ENCODE measurements around the gene BNC2. TPM values are rescaled to one million over a fixed set of nuclear protein-coding genes. Genes with fewer than 3 reads are reported as not detected.

BNC2 gene
- total RNA-seq, 1 donor from 2014 or later, result 19.3 TPM

DNA sequence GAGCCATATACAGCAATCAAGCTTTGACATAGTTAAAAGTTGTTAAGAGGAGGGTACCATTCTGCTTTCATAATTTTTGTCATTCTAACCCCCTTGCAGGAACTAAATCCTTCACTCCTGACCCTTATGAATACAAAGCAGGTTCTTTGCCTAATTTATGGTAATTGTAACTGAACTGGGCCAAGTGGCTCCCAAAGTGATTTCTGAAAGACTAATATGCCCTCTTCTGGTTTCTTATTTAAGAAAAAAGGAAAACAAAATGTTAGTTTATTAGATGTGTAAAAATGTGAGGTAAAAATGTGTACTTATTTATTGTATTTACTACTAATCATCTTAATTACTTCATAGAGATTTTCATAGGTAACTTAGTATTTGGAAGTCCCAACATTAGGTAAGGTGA is 268.5 kb downstream of the BNC2 start:
- no peak for DNase-seq (ENCODE audit: low spot score)

DNA sequence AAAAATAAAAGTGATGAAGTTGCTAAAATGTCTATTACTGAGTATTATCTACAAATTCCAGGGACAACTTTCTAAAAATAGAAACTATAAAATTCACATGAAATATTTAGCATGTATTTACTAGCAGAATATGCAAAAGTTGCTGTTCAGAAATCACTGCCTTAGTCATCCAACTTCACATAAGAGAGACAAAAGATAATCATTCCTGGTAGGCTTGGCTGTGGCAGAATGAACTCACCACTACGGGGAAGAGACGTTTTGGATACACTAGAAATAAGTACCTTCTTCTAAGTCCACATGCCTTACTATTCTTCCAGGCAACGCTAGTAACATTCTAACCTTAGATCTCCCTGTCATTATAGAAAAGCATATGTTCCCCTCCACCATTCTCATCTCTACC is 272.2 kb downstream of the BNC2 start:
- DNase-seq (ENCODE audit: low spot score), result peak; percentile 66

DNA sequence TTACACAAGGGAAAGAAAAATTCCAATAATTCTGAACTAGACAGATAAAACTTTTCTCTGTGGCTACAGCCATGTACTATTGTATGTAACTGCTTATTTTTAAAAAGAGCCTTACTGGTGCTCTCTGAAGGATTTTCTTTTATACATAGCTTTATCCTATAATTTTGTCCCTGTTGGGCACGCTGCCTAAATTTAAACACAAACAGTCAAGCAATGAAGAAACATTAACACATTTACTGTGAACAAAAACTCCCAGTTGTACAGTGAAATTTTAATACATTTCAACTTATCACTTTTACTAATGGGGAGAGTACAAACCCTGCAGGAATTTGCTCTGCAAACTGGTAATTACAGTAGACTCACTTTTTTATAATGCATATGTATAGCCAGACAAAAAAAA is 273.3 kb downstream of the BNC2 start:
- DNase-seq (ENCODE audit: low spot score), result peak; percentile 40

DNA sequence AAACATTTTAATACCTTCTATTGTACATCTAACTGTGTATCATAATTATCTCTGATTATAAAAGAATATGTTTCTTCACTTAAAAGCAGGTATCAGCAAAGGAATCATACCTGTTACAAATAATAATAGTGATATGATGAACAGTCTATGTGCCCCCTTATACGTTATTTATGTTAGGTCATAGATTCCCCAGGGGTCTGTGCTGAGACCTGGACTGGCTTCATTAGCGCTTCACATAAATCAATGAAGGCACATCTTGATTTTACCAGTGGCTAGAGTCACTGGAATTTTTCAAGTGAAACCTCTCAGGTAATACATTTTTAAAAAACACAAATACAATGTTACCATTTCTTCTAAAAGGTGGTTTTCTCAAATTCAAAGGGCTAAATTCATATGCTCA is 275.2 kb downstream of the BNC2 start:
- DNase-seq (ENCODE audit: low spot score), result no peak

DNA sequence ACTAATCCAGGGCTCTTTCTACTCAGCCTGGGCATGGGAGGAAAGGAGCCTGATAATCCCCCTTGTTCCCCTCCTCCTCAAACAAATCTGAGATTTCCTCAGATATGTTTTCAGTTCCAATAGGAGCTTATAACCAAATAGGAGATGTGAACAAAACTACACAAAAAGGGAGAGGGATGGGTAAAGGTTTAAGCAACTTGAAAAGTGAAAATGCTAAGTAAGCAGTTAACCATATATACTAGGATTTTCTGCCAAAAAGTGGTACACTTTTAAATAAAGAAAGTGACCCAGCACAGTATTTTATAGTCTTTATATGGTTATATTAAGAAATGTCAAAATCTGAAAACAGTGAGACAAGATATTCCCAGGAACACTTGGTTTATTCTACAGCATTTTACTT is 275.7 kb downstream of the BNC2 start:
- DNase-seq (ENCODE audit: low spot score), result peak; percentile 42

DNA sequence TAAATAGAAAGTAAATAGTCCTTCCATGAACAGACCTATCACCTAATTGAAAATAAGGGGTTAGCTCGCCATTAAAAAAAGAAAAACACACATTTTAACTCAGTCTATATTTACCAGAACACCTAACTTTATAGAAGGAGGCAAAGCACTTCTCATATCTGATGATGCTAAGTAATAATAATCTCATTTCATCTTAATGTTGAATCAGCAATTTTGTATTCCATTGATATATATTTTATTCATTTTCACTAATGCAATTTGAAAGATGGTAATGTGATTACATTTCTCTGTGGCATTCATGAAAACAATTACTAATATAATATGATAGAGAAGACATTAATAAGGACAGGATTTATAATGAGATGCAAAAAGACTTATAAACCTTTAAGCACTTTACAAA is 276.7 kb downstream of the BNC2 start:
- no peak for DNase-seq (ENCODE audit: low spot score)

DNA sequence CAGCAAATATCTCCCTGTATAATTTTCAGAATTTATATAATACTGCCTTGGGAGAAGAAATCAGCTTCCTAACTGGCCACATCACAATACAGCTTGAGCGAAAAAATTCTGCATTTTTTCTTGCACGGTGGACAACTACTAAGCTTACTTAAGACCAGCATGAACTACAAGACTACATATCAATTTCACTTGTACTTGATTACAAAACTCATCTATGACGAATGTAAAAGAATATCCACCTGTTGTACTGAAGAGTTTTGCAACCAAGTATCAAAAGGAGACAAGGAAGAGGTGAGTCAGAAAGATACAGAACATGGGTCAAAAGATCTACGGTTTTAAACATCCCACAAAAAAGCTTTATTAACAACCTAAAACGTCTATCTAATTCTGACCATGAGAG is 279.4 kb downstream of the BNC2 start:
- DNase-seq (ENCODE audit: low spot score), result no peak

DNA sequence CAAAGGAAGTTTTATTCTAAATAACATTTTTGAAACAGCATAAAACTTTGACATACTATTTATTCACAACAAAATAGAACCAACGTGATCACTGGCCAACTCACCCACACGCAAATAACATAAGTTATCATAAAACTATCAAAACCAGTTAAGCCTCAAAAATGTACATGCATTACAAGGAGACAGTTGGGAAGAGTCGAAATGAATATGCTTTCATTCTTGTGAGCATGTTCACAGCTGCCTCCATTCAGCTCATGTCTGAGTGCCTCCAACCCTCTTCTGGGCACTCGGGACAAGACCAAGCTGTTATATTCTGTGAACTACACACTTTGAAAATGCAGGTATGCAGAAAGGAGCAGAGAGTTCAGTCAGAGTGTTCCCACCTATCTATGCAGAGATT is 284.9 kb downstream of the BNC2 start:
- peak; percentile 55 for DNase-seq (ENCODE audit: low spot score)

DNA sequence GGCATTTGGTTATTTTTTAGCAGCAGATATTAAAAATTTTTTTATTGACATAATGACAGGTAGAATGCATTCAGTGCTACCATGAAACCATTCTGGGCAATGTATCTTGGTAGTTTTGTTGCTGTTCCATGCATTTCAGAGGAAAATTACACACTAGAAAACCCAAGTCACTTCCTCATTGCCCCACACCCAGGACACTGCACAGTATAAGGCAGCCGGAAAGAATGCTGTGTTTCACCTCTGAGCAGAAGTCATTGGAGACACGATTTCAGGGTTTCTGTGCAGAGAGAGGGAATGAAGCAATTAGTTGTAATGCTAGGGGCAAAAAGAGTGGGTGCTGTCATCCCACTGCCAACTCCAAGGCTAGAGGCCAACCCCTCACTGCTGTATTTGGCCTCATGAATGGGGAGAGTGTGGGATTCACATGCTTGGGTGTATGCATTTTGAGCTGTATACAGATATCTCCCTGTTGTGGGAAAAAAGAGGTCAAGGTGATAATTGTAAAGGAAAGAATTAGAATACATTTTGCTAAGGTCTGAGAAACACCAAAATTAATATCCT is 290.5 kb downstream of the BNC2 start:
- no peak for DNase-seq (ENCODE audit: low spot score)

DNA sequence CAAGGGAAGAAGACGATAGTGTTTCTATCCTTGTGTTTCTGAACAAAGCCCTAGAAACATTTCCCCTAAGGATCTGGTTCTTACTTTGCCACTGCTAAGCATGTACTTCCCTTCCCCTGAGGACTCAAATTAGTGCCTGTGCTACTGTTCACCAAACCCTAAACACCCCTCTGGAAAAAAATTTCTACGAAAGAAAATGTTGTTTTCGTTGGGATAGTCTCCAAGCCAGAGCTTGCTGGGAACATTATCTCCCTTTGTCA is 294.6 kb downstream of the BNC2 start:
- DNase-seq (ENCODE audit: low spot score), result no peak

DNA sequence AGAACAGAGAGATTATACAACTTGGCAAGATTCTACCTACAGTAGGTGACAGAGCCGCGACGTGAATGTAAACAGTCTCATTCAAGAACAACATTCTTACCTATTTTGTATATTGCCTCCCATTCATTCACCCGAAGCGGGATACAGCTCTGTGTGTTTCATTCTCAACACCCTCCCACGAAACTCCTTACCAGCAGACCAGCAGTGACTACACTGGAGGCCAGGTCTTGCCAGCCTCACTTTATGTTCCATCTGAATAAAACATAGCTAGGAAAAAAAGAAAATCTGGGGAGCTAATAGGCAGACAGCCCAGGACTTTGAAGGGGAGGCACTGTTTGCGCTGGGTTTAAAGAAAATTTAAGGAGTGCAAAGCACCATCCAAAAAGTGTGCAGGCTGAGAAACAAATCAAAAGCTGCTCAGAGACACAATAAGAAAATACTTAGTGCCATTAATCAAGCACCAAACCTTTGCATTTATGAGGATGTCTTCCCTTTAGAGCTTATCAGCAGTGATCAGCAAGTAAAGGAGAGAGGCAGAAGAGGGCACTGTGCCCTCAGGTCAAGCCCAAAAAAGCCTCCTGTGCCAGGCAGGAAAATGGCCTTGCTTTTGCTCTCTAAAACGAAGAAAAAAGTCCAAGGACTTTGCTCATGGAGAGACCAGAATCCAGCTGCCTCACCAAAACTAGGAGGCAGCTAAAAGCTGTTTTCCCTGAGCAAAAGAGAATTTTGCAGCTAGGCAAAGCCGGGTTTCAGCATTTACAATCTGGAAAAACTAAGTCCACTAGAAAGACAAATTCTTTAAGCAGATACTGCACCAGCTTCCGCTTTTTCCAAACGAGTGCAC is 295.1 kb downstream of the BNC2 start:
- DNase-seq (ENCODE audit: low spot score), result peak; percentile 66

DNA sequence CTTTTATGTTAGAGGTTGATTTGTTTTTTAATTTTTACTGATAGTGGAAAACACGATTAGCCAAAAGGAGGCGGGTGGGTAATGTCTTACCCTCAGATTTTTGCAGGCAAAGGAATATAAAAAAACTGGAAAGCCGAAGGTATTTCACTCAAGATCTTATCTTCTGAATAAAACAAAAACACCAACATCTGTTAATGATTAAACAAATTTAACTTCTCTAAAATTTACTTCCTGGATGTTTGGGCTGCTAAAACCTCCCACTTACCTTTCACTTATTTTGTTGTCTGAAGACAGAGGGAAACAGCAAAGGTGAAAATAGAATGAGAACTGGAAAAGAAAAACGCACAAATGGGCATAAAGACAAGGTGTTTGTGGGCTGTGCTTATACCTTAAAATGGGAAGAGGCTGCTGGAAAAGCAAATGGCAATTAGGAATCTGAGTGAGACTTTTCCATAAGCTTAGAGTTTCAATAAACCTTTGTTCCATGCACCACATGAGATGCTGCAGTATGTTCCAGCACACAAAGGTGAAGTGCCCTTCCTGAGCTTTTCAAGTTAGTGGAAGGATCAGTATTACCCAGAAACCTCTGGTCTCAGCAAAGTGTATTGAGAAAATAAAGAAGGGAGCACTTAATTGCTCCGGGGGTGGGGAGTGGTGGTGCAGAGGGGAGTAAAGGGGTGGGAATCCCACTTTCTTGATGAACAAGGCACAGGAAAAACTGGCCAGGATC is 298.3 kb downstream of the BNC2 start:
- no peak for DNase-seq (ENCODE audit: low spot score)

DNA sequence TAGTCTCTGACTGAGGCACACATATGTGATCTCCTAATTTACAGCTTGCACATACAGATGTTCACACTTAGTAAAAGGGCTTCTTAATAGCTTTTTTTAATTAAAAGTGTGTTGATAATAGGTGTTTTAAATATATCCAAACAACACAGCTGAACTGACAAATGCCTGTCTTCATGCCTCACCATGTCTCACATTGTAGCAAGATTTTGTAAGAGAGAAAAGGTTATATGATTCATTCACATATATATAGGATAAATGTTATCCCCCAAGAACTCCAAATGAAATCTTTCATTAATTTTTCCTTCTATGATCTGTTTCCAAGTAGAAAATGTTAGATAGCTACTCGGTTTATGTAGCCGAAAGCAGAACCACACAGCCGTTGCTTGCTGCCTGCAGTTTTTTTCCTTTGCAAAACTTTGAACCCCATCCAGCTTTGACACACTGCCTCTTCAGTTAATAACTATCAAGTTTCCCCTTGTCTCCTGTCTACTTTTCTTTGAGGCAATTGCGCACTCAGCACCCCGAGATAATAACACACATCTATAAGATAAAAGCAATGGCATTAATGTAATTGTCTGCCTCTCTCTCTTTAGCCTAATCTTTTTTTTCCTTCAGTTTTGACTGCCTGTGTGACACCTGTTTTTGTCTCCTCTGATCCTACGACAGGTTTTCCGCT is 299.2 kb downstream of the BNC2 start:
- DNase-seq (ENCODE audit: low spot score), result peak; percentile 80

DNA sequence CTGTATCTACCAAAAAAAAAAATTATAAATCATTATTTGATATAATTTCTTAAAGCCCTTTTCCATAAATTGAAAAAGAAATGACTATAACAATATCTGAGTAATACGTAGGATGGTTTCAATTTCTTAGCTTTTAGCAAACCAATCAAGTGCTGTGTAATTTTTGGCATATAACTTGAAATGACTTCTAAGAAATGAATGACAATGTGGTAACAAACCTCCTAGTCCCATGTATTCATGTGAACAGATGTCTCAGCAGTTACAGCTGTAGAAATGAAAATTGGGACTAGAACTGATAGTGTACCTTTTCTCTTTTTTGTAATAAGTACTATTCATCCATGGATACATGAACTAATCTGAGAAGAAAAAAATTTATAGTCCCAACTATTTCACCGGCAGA is 307.0 kb downstream of the BNC2 start:
- DNase-seq (ENCODE audit: low spot score), result no peak

DNA sequence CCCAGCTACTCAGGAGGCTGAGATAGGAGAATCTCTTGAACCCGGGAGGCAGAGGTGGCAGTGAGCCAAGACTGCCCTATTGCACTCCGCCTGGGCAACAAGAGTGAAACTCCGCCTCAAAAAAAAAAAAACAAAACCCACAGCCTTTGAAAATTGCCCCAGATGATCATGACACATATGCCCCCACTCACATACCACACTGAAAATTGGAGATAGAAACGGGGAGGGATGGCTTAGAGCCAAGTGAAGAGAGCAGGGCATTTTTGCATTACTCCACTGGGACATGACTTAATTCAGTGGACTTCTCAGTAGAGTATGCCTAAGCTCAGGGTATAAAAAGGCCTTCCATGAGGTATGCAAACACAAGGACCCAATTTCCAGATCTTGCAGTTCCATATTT is 309.3 kb downstream of the BNC2 start:
- DNase-seq (ENCODE audit: low spot score), result no peak

DNA sequence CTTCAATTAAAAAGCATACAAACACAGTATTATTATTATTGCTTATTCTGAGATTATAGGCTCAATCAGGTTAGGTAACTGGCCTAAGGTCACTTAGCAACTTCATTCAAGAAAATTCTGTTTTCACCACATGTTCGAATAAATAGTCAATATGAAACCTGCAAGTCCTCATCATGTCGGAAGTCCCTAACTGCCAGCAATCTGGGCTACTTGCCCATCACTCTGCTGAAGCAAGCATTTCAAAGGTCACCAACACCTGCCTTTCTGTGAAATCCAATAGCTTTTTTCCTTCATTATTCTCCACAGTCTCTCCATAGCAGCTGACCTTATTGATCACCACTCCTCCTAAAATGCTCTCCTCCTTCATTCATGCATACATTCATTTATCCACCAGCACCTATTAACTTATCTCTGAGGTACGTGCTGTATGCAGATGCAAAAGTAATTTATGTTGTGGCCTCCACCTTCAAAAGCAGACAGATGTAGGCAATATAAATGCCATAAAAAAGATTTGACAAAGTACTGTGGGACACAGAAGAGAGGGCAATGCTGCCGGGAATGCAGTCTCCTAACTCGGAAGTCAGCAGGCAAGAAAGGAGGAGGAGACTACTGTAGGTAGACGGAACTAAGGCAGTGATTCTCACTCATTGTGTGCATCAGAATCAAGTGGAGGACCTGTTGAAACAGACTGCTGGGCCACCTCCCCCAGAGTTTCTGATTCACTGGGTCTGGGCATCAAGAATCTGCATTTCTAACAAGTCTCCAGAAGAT is 310.9 kb downstream of the BNC2 start:
- DNase-seq (ENCODE audit: low spot score), result no peak

DNA sequence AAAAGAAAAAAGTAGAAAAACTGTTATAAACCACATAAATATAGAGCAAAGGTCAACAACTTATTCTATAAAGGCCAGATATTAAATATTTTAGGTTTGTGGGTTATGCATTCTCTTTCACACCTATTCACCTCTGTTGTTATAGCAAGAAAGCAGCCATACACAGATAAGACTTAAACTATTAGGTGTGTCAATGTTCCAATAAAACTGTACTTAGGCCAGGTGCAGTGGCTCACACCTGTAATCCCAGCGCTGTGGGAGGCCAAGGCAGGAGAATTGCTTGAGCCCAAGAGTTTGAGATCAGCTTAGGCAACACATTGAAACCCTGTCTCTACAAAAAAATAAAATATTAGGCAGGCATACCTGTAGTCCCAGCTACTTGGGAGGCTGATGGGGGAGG is 314.7 kb downstream of the BNC2 start:
- no peak for DNase-seq (ENCODE audit: low spot score)

DNA sequence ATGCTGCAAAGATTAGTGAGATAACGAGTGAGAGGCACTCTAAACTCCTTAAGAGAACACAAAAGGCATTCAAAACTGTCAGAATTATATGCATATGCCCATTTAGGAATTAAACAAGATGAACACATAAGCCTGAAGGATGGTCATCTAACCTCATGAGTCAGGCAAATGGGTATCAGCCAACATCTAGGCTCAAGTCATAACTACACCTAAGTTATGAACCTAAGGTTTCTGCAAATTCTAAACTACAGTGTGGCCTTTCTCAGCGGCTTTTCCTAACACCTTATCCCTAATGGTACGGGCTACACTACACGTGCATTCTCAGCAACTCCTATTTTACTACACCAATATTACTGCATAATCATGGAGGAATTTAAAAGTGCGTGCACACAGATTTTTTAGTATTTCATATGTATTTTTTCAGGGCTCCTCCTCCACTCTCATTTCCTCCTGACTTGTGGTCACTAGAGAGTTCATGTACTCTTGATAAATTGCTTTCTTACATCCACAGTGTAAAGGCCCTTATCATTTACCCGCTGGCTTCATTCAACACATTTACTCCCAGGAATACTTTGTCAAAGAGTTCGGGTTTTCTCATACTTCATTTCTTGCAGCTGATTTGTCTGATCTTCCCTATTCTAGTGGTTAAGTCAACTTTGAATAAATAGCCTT is 316.5 kb downstream of the BNC2 start:
- DNase-seq (ENCODE audit: low spot score), result peak; percentile 56

DNA sequence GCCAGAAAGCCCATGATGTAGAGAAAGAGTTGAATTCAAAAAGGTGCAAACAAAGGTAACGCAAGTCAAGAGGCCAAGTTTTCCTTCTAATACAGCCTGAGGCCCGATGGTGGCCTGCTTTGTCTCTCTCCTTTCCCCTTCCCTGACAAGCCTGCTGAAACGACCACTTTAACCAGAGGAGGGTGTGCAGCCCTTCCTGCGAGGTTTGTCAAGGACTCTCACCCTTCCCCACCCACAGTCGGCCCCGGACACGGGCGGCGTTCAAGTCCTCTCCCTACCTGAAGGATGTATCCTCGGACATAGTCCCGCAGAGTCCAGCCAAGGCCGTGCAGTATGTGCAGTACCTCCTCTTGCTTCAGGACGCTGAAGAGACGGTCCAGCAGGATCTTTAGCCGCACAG is 318.2 kb downstream of the BNC2 start:
- no peak for DNase-seq (ENCODE audit: low spot score)

DNA sequence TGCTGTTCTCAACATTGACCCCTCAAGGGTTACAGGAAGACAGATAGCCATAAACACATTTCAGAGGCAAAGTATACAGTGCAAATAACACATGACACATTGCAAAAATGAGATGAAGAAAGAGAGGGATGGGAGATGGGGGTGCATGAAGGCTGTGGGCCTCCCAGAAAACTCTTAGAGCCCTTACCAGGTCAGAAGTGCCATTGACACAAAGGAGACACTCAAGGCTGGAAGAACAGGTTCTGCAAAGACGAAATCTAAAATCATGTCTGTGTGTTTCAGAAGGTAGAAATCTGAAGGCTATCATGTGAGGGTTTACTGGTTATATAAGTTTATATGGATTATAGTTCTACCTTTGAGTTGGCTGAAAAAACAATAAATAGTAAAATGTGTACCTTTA is 318.8 kb downstream of the BNC2 start:
- DNase-seq (ENCODE audit: low spot score), result no peak

DNA sequence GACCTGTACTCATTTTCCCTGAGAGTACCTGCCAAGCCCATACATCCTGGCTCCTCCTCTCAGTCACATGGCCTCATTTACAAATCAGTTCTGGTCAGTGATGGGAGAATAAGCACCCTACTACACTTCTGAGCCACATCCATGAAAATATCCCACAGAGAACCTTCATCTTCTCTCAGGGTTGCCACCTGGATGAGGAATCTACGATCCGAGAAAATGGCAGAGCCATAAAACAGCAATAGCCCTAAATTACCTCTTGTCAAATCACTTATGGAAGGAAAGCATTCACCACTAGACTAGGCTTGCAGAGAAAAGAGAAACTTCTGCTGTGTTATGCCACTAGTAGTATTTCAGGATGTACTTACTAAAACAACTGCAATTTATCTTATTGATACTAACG is 324.8 kb downstream of the BNC2 start:
- DNase-seq (ENCODE audit: low spot score), result no peak
